Ovary (tissue), 1 donor: ENCODE measurements around the gene GRIN1.

ENCODE experiments used
- EP300 ChIP-seq: sonication (generic); formaldehyde crosslinking; IDR thresholded peaks from one replicate; pipeline ENCODE4 v1.6.1; 2017; ENCODE audit warnings: antibody characterized with exemption
- POLR2A ChIP-seq: fragments of 450-650 bp; IDR thresholded peaks from one replicate; pipeline ENCODE4 v1.6.1; 2017; ENCODE audit warnings: antibody characterized with exemption, mild to moderate bottlenecking, moderate library complexity

- TF ChIP-seq POLR2A (no peak), EP300 (no peak)
Measured at GRCh38 chr9:137172901-137173795, 34.2 kb downstream of the GRIN1 start.
